ENCODE data around the gene CCDC30.

GRCh38 chr1:42456010-42456753 is 6.9 kb upstream of the CCDC30 start, which contains the start of the genes PPCS and ZMYND12:
- TF ChIP-seq, protein P1, sequence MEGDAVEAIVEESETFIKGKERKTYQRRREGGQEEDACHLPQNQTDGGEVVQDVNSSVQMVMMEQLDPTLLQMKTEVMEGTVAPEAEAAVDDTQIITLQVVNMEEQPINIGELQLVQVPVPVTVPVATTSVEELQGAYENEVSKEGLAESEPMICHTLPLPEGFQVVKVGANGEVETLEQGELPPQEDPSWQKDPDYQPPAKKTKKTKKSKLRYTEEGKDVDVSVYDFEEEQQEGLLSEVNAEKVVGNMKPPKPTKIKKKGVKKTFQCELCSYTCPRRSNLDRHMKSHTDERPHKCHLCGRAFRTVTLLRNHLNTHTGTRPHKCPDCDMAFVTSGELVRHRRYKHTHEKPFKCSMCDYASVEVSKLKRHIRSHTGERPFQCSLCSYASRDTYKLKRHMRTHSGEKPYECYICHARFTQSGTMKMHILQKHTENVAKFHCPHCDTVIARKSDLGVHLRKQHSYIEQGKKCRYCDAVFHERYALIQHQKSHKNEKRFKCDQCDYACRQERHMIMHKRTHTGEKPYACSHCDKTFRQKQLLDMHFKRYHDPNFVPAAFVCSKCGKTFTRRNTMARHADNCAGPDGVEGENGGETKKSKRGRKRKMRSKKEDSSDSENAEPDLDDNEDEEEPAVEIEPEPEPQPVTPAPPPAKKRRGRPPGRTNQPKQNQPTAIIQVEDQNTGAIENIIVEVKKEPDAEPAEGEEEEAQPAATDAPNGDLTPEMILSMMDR (IDR thresholded peaks at IDR 0.05) = peak in 1 of 3 donors; percentile 29
- TF ChIP-seq POLR2A (IDR thresholded peaks at IDR 0.05) = peak; percentile 34
